ENCODE results near the gene ZBED4.

Gene ZBED4

DNA sequence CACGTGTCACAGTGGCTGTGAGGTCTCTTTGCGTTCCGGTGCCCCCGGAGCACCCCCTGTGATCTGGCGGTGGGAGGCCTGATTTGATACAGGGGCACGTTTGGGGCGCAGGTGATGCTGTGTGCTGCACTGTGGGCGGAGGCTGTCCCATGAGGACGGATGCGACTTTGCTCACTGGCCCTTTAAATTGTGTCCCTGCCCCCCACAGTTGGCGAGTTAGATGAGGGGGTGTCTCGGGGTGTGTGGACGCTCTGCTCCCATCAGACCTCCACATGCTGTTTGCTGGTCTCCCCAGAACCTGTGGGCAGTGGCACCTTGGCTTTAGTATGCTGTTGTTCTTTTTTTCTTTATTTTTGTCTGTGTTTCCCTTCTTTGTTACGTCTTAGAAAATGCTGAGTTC lies 5.2 kb downstream of the ZBED4 start:
- no peaks in the 10 kb centered on the region for H3K27me3 ChIP-seq (replicated peaks; ENCODE audit: insufficient read depth, low read length)
- H3K4me3 ChIP-seq (ENCODE audit: low read length) = no peak overlapping the region
- no peaks in the 10 kb centered on the region for H3K9me3 ChIP-seq (replicated peaks; ENCODE audit: insufficient read depth, low read length)
- no peak overlapping the region for H3K4me2 ChIP-seq (ENCODE audit: low read depth, low read length)
- no peak for TF ChIP-seq EZH2 (optimal IDR thresholded peaks at IDR 0.05; ENCODE audit: low read depth, low read length)
- H2AFZ ChIP-seq (ENCODE audit: low read length) = no peak overlapping the region
- H3K4me1 ChIP-seq (ENCODE audit: low read length) = peaks cover 10% of the 10 kb centered on the region; the same call in 1 of the 2 replicates
- peaks cover 8% of the 10 kb centered on the region; the same call in 1 of the 2 replicates for H4K20me1 ChIP-seq (ENCODE audit: insufficient read depth, low read length)
- H3K9me2 ChIP-seq (replicated peaks; ENCODE audit: insufficient read depth, low read length) = no peaks in the 10 kb centered on the region
- H3K9ac ChIP-seq (ENCODE audit: low read length) = no peak overlapping the region
- H3K79me2 ChIP-seq (ENCODE audit: low read length) = peaks cover 96% of the 10 kb centered on the region
- no peak overlapping the region for H3K27ac ChIP-seq (ENCODE audit: low read length)
- DNase-seq = no peak
- no peaks in the 10 kb centered on the region for H3F3A ChIP-seq (ENCODE audit: insufficient read depth, low read length)
- H3K36me3 ChIP-seq (replicated peaks; ENCODE audit: insufficient read depth, low read length) = no peaks in the 10 kb centered on the region

- Histone ChIP-seq H3K36me3 (replicated peaks; ENCODE audit: insufficient read depth, low read length) (no peaks in the 10 kb centered on the region), H3K4me3 (ENCODE audit: low read length) (no peak overlapping the region), H3K9ac (ENCODE audit: low read length) (no peak overlapping the region), H3K9me3 (replicated peaks; ENCODE audit: insufficient read depth, low read length) (no peaks in the 10 kb centered on the region), H3K27me3 (replicated peaks; ENCODE audit: insufficient read depth, low read length) (no peaks in the 10 kb centered on the region), H3K4me1 (ENCODE audit: low read length) (no peaks in the 10 kb centered on the region), H3K27ac (ENCODE audit: low read length) (no peak overlapping the region), H2AFZ (ENCODE audit: low read length) (no peak overlapping the region), H4K20me1 (ENCODE audit: insufficient read depth, low read length) (peaks cover 7% of the 10 kb centered on the region; the same call in 1 of the 2 replicates), H3K4me2 (ENCODE audit: low read depth, low read length) (no peak overlapping the region), H3K79me2 (ENCODE audit: low read length) (peaks cover 98% of the 10 kb centered on the region), H3K9me2 (replicated peaks; ENCODE audit: insufficient read depth, low read length) (no peaks in the 10 kb centered on the region), H3F3A (ENCODE audit: insufficient read depth, low read length) (no peaks in the 10 kb centered on the region)
- DNase-seq = no peak
- TF ChIP-seq EZH2 (optimal IDR thresholded peaks at IDR 0.05; ENCODE audit: low read depth, low read length) (no peak), EZH2phosphoT487 (IDR thresholded peaks at IDR 0.05; ENCODE audit: low read length) (no peak)
- TF ChIP-seq, protein P1, sequence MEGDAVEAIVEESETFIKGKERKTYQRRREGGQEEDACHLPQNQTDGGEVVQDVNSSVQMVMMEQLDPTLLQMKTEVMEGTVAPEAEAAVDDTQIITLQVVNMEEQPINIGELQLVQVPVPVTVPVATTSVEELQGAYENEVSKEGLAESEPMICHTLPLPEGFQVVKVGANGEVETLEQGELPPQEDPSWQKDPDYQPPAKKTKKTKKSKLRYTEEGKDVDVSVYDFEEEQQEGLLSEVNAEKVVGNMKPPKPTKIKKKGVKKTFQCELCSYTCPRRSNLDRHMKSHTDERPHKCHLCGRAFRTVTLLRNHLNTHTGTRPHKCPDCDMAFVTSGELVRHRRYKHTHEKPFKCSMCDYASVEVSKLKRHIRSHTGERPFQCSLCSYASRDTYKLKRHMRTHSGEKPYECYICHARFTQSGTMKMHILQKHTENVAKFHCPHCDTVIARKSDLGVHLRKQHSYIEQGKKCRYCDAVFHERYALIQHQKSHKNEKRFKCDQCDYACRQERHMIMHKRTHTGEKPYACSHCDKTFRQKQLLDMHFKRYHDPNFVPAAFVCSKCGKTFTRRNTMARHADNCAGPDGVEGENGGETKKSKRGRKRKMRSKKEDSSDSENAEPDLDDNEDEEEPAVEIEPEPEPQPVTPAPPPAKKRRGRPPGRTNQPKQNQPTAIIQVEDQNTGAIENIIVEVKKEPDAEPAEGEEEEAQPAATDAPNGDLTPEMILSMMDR (IDR thresholded peaks at IDR 0.05; ENCODE audit: low read length) = no peak
Observed at GRCh38 chr22:49861642-49862495, 8.2 kb downstream of the ZBED4 start.

DNA sequence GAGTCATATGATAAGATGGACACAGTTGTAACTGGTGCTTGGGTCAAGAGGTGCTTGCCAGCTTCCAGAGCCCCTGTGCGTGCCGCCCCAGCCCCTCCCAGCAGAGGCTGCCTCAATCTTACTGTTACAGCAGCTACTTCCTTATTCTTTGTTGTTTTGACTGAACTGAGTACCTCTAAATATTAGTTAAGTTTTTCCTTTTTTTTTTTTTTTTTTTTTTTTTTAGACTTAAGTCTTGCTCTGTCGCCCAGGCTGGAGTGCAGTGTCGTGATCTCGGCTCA lies 8.8 kb downstream of the ZBED4 start:
- Histone ChIP-seq H3K4me1 (ENCODE audit: low read length) (no peaks in the 10 kb centered on the region), H3F3A (ENCODE audit: insufficient read depth, low read length) (no peaks in the 10 kb centered on the region), H3K36me3 (replicated peaks; ENCODE audit: insufficient read depth, low read length) (no peaks in the 10 kb centered on the region), H4K20me1 (ENCODE audit: insufficient read depth, low read length) (peaks cover 2% of the 10 kb centered on the region; the same call in 1 of the 2 replicates), H3K27me3 (replicated peaks; ENCODE audit: insufficient read depth, low read length) (no peaks in the 10 kb centered on the region), H3K27ac (ENCODE audit: low read length) (no peak overlapping the region), H3K79me2 (ENCODE audit: low read length) (peaks cover 98% of the 10 kb centered on the region), H3K9me2 (replicated peaks; ENCODE audit: insufficient read depth, low read length) (no peaks in the 10 kb centered on the region), H3K4me3 (ENCODE audit: low read length) (no peak overlapping the region), H3K4me2 (ENCODE audit: low read depth, low read length) (no peak overlapping the region), H2AFZ (ENCODE audit: low read length) (no peak overlapping the region), H3K9me3 (replicated peaks; ENCODE audit: insufficient read depth, low read length) (no peaks in the 10 kb centered on the region), H3K9ac (ENCODE audit: low read length) (no peak overlapping the region)
- TF ChIP-seq, protein P1 (IDR thresholded peaks at IDR 0.05; ENCODE audit: low read length) = no peak
- TF ChIP-seq EZH2 (optimal IDR thresholded peaks at IDR 0.05; ENCODE audit: low read depth, low read length) (no peak), EZH2phosphoT487 (IDR thresholded peaks at IDR 0.05; ENCODE audit: low read length) (no peak)
- DNase-seq = no peak

- Histone ChIP-seq H3F3A (ENCODE audit: insufficient read depth, low read length) (no peaks in the 10 kb centered on the region), H3K79me2 (ENCODE audit: low read length) (peaks cover 98% of the 10 kb centered on the region), H3K27me3 (replicated peaks; ENCODE audit: insufficient read depth, low read length) (no peaks in the 10 kb centered on the region), H3K36me3 (replicated peaks; ENCODE audit: insufficient read depth, low read length) (no peaks in the 10 kb centered on the region), H3K27ac (ENCODE audit: low read length) (no peak overlapping the region), H4K20me1 (ENCODE audit: insufficient read depth, low read length) (peaks cover 2% of the 10 kb centered on the region; the same call in 1 of the 2 replicates), H2AFZ (ENCODE audit: low read length) (no peak overlapping the region), H3K9me2 (replicated peaks; ENCODE audit: insufficient read depth, low read length) (no peaks in the 10 kb centered on the region), H3K4me1 (ENCODE audit: low read length) (no peaks in the 10 kb centered on the region), H3K9me3 (replicated peaks; ENCODE audit: insufficient read depth, low read length) (no peaks in the 10 kb centered on the region), H3K4me2 (ENCODE audit: low read depth, low read length) (no peak overlapping the region), H3K9ac (ENCODE audit: low read length) (no peak overlapping the region), H3K4me3 (ENCODE audit: low read length) (no peak overlapping the region)
- TF ChIP-seq, protein P1 (IDR thresholded peaks at IDR 0.05; ENCODE audit: low read length) = no peak
- TF ChIP-seq EZH2phosphoT487 (IDR thresholded peaks at IDR 0.05; ENCODE audit: low read length) (no peak), EZH2 (optimal IDR thresholded peaks at IDR 0.05; ENCODE audit: low read depth, low read length) (no peak)
- no peak for DNase-seq
Observed at GRCh38 chr22:49863931-49864330, 10.3 kb downstream of the ZBED4 start.
